ENCODE data around the gene SLC35G2.

DNA sequence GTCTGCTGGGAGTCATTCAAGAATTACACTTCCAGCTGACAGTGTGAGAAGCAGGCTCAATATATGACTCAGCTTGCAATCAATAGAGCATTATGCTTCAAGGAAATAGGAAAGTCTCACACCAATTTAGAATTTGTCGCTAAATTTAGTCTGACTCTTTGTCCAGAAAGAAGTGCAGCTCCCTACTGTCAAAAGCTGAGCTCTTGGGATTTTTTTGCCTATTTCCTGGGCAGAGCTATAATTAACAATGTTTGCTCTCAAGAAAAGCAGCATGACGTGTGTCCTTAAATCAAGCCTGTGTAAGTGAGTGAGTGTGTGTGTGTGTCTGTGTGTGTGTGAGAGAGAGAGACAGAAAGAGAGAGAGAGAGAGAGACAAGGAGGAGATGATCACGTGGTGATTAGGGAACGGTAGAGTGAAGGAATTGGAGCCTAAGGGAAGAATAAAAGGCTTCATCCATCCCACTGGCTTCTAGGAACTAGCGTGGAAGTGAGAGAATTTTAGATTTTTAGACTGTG is 16.4 kb upstream of the SLC35G2 start:
- TF ChIP-seq, protein P1, sequence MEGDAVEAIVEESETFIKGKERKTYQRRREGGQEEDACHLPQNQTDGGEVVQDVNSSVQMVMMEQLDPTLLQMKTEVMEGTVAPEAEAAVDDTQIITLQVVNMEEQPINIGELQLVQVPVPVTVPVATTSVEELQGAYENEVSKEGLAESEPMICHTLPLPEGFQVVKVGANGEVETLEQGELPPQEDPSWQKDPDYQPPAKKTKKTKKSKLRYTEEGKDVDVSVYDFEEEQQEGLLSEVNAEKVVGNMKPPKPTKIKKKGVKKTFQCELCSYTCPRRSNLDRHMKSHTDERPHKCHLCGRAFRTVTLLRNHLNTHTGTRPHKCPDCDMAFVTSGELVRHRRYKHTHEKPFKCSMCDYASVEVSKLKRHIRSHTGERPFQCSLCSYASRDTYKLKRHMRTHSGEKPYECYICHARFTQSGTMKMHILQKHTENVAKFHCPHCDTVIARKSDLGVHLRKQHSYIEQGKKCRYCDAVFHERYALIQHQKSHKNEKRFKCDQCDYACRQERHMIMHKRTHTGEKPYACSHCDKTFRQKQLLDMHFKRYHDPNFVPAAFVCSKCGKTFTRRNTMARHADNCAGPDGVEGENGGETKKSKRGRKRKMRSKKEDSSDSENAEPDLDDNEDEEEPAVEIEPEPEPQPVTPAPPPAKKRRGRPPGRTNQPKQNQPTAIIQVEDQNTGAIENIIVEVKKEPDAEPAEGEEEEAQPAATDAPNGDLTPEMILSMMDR (IDR thresholded peaks at IDR 0.05) = no peak
- TF ChIP-seq POLR2A (IDR thresholded peaks at IDR 0.05) = peak in 1 of 3 donors; percentile 9

All from body of pancreas (tissue), 4 donors.